Activated naive CD8-positive, alpha-beta T cell treated with anti-CD3 and anti-CD28 coated beads, Interleukin-2, amount 50 U/mL, for 16 hours (primary cell): ENCODE measurements around the gene TUBA1A.
"Not testable (repeated sequence)": the region's sequence is repeated elsewhere in the genome, so short reads cannot be mapped to it uniquely, and the experiment has no call there.

Experiments
- DNase-seq: peaks from one replicate; pipeline ENCODE4 v3.0.0-alpha.2; 2020; ENCODE audit warnings: low read depth, low spot score

TUBA1A gene

GRCh38 chr12:49188916-49189367, at the start of gene TUBA1A:
TUBA1A (minus strand) TSS chr12:49189080; CDS start chr12:49188979, 101 bp downstream.
- peak; percentile 79 for DNase-seq

- DNase-seq, result no peak
Observed at GRCh38 chr12:49236423-49236822, 47.5 kb upstream of the TUBA1A start.

- DNase-seq, result no peak
Observed at GRCh38 chr12:49233842-49234526, 45.1 kb upstream of the TUBA1A start.

- no peak for DNase-seq
Observed at GRCh38 chr12:49232940-49233841, 44.3 kb upstream of the TUBA1A start.

GRCh38 chr12:49231878-49232655, 43.2 kb upstream of the TUBA1A start:
- DNase-seq, result no peak

- DNase-seq, result no peak
Observed at GRCh38 chr12:49230805-49231194, 41.9 kb upstream of the TUBA1A start.

GRCh38 chr12:49230176-49230804, 41.4 kb upstream of the TUBA1A start:
- no peak for DNase-seq

GRCh38 chr12:49228653-49229052, 39.8 kb upstream of the TUBA1A start:
- DNase-seq, result no peak

- no peak for DNase-seq
Observed at GRCh38 chr12:49227713-49228112, 38.8 kb upstream of the TUBA1A start.

- DNase-seq, result no peak
Observed at GRCh38 chr12:49225576-49226166, 36.8 kb upstream of the TUBA1A start.

GRCh38 chr12:49223590-49224369, 34.9 kb upstream of the TUBA1A start:
- no peak for DNase-seq

- no peak for DNase-seq
Observed at GRCh38 chr12:49223122-49223521, 34.2 kb upstream of the TUBA1A start.

- DNase-seq, result no peak
Observed at GRCh38 chr12:49220972-49221371, 32.1 kb upstream of the TUBA1A start.

GRCh38 chr12:49219417-49220026, 30.6 kb upstream of the TUBA1A start:
- DNase-seq, result no peak

- DNase-seq, result no peak
Observed at GRCh38 chr12:49212572-49212971, 23.7 kb upstream of the TUBA1A start.

GRCh38 chr12:49210703-49211102, 21.8 kb upstream of the TUBA1A start:
- not testable (repeated sequence) for DNase-seq

GRCh38 chr12:49208676-49209075, 19.8 kb upstream of the TUBA1A start:
- DNase-seq, result no peak

- no peak for DNase-seq
Observed at GRCh38 chr12:49208146-49208545, 19.3 kb upstream of the TUBA1A start.

GRCh38 chr12:49206389-49206788, 17.5 kb upstream of the TUBA1A start:
- no peak for DNase-seq
